Stimulated activated CD8-positive, alpha-beta memory T cell treated with anti-CD3 and anti-CD28 coated beads, Interleukin-12 subunit alpha, Interleukin-12 subunit beta, amount 100 ng/mL, for 24 hours (primary cell): Measurements from ENCODE around the gene ABHD12.
"Not testable (repeated sequence)": the region's sequence is repeated elsewhere in the genome, so short reads cannot be mapped to it uniquely, and the experiment has no call there.

Experiments used
- DNase-seq: peaks from one replicate; pipeline ENCODE4 v3.0.0-alpha.2; 2020; ENCODE audit errors: extremely low read depth

The ABHD12 gene

GRCh38 chr20:25321991-25322390 is 68.6 kb downstream of the ABHD12 start:
- no peak for DNase-seq

- DNase-seq, result no peak
Measured at GRCh38 chr20:25321262-25321831, 69.3 kb downstream of the ABHD12 start.

- DNase-seq, result no peak
Measured at GRCh38 chr20:25320035-25320800, 70.4 kb downstream of the ABHD12 start.

GRCh38 chr20:25319241-25320034 is 71.2 kb downstream of the ABHD12 start:
- DNase-seq, result no peak

- DNase-seq, result no peak
Measured at GRCh38 chr20:25318471-25319240, 72.0 kb downstream of the ABHD12 start.

- no peak for DNase-seq
Measured at GRCh38 chr20:25317351-25318075, 73.1 kb downstream of the ABHD12 start.

- no peak for DNase-seq
Measured at GRCh38 chr20:25316506-25317190, 74.0 kb downstream of the ABHD12 start.

- no peak for DNase-seq
Measured at GRCh38 chr20:25315418-25316210, 75.0 kb downstream of the ABHD12 start.

GRCh38 chr20:25314497-25315417 is 75.9 kb downstream of the ABHD12 start:
- no peak for DNase-seq

GRCh38 chr20:25313593-25313992 is 77.0 kb downstream of the ABHD12 start:
- DNase-seq, result no peak

GRCh38 chr20:25312716-25313115 is 77.9 kb downstream of the ABHD12 start:
- DNase-seq, result not testable (repeated sequence)

- no peak for DNase-seq
Measured at GRCh38 chr20:25310921-25311728, 79.5 kb downstream of the ABHD12 start.

GRCh38 chr20:25310268-25310920 is 80.2 kb downstream of the ABHD12 start:
- no peak for DNase-seq

GRCh38 chr20:25309395-25310267 is 81.0 kb downstream of the ABHD12 start:
- DNase-seq, result no peak

- no peak for DNase-seq
Measured at GRCh38 chr20:25308671-25309394, 81.8 kb downstream of the ABHD12 start.

GRCh38 chr20:25308083-25308491 is 82.5 kb downstream of the ABHD12 start:
- no peak for DNase-seq
